GM19397 (cell line): ENCODE measurements around the gene MAT1A.
A peak's percentile ranks its signal among the peaks of the same experiment; 100 is the strongest.

ENCODE experiments used
- ATAC-seq: cut with Tn5 transposase; IDR thresholded peaks from one replicate; pipeline ENCODE4 v1.9.1; 2021; ENCODE audit warnings: mild to moderate bottlenecking, moderate library complexity; ENCODE audit not compliant: unreplicated experiment

The MAT1A gene

GRCh38 chr10:80283119-80283518 is 6.3 kb downstream of the MAT1A start:
- ATAC-seq = no peak

GRCh38 chr10:80281784-80282765 is 7.4 kb downstream of the MAT1A start:
- ATAC-seq = no peak

DNA sequence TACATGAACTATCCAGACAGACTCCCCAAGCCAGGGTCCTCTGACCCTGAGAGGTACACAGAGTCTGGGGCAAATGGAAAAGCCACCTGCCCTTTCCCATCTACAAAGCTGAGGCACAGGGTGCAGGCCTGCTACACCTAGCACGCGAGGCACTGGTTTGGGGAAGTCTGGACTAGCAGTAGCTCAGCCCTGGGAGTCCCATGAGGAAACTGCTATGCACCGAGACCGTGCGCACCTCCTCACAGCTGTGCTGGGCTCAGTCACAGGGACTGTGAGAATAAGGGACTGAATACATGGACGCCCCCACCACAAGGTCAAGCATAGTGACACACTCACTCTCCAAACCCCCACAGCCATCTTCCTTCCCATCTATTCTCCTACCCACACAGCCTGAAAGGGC is 8.2 kb downstream of the MAT1A start:
- peak; percentile 64 for ATAC-seq

GRCh38 chr10:80280071-80280800 is 9.2 kb downstream of the MAT1A start:
- ATAC-seq = no peak

- ATAC-seq = no peak
Measured at GRCh38 chr10:80279146-80279545, 10.3 kb downstream of the MAT1A start.

DNA sequence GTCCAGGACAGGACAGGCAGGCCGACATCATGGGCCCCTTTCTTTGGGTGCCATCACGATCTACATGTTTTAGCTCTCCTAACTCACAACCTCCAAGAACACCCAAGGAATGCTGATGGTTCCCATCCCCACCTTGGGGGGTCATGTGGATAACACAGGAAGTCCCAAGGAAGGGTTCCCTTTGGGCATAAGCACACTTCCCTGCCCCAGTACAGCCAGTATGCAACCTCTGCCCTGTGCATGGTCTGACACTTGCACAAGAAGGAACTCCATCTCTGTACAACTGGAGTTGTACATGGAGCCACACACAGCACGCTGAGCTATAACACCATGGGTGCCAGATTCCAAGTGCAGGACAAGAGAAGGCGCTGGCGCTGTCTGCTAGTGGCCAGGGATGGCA is 11.0 kb downstream of the MAT1A start:
- ATAC-seq = no peak

DNA sequence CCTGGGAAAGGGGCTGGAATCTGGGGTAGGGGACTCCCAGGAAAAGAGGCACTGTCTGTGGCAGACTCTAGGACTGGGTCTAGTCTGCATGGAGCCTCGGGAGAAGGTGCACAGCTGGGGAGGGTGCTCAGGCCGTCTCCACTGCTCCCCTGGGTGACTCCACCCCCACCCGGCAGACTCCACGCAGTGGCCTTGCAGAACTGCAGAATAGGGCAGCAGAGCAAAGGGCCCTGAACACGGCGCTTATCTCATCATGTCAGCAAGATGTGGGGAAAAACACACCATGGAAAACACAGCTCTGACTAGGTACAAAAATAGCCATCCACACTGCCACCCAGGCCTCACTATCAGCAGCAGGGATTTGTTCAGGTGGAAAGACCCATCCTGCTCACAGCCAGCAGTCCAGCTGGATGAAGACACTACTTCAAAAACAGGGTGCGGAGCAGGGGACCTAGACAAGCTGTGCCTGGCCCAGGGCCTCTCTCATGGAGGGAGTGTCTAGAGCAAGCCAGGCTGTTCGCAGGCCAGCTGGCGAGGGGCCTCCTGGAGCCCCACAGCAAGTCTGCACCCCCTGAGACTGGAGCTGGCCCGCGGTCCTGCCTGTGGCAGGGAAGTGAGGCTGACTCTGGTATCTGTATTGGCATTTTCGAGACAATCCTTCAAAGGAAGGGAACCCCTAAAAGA is 11.7 kb downstream of the MAT1A start:
- no peak for ATAC-seq

DNA sequence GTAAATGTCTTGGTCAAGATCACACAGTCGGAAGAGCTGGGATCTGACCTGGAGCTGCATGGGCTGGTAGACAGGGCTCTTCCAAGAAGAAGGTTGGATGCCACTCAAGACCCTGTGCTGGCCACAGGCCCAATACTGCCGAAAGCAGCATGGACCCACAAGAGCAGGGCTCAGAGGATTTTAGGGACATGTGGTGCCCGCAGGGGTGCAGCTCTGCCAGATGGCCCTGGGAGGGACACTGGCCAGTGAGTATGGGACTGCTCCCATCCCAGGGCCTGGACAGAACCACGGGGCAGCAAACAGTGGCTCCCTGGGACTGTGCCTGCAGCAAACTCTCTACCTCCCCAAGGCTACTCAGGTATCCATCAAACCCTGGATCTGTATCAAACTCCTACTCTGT is 12.4 kb downstream of the MAT1A start:
- no peak for ATAC-seq

- ATAC-seq = no peak
Measured at GRCh38 chr10:80276335-80276734, 13.1 kb downstream of the MAT1A start.

- no peak for ATAC-seq
Measured at GRCh38 chr10:80275756-80276155, 13.7 kb downstream of the MAT1A start.

GRCh38 chr10:80275135-80275498 is 14.3 kb downstream of the MAT1A start:
- no peak for ATAC-seq

DNA sequence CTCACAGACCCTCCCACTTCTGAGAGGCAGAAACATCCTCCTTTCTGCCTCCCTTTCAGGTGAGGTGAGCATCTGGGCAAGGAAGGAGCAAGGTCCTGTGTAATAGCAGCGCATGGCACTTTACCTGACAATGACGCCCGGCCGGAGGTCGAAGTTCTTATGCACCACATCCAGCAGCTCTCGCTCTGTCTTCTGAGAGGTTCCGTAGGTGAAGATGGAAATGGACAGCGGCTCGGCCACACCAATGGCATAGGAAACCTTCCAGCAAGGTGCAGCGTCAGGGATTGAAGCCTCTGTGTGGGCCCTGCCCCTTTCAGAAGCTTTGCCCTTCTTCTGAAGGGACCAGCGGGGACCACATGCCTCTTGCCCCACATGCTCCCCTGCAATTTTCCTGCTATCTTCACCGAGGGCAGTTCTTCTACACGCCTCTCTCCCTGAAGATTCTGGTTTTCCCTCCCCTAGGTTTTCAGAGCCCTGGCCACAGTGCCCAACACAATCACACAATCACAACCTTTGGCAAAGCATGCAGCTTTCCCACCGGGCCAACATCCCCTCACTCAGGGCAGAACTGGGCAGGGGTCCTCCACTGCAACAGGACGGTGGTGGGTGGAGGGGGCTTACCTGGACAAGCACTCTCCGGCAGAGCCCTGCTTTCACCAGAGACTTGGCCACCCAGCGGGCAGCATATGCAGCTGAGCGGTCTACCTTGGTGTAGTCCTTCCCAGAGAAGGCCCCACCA is 14.9 kb downstream of the MAT1A start:
- ATAC-seq = no peak

- ATAC-seq = no peak
Measured at GRCh38 chr10:80273523-80274170, 15.8 kb downstream of the MAT1A start.

DNA sequence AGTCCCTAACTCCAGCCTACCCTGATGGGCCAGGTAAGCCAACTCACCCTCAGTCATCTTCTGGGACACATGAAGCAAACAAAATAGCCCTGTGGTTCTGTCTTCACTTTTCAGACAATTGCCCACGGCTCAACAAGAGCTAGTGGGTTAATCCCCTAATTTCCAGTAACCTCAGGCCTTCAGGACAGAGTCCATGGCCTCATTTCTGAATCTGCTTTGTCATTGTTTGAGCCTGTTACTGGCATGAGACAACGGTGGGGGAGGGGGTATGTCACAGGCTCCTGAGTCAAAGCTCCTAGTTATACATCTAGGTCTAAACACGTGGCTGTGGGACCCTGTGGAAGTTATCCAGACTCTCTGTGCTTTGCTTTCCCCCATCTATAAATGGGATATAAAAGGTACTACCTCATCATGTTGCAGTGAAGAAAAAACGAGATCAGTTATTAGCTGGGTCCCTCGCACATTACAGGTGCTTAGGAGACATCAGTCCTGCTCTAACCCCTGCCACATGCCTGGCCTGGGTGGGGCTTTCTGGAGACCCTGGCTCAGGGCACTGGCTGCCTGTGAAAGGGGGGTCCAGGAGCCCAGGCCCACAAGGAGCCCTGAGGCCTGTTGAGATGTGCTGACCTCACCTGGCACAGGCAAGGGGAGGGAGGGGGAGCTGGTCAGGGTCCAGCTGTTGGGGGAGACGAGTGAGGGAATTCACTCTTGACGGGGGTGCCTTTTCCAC is 16.5 kb downstream of the MAT1A start:
- no peak for ATAC-seq

DNA sequence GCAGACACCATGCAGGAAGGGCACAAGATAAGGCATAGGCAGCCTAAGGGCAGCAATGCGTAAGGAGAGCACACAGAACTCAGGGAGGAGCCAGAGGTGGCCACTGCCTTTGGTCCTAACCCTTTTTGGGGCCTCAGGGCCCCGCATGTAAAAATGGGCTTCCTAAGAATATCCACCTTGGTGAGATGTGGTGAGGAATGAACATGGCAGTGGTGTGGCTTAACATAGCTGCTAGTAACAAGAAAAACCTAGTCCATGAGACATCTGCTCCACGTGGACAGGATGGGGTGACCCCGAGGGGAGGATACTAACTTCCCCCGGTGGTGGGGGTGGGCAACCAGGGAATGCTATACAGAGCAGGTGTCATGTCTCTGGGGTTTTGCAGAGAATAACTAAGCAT is 18.0 kb downstream of the MAT1A start:
- no peak for ATAC-seq

- no peak for ATAC-seq
Measured at GRCh38 chr10:80270887-80271286, 18.6 kb downstream of the MAT1A start.

- ATAC-seq = no peak
Measured at GRCh38 chr10:80268938-80269588, 20.4 kb downstream of the MAT1A start.

GRCh38 chr10:80268266-80268665 is 21.2 kb downstream of the MAT1A start:
- no peak for ATAC-seq

- ATAC-seq = no peak
Measured at GRCh38 chr10:80266513-80266863, 23.0 kb downstream of the MAT1A start.
